ENCODE measurements around the gene BICC1.

Gene BICC1

DNA sequence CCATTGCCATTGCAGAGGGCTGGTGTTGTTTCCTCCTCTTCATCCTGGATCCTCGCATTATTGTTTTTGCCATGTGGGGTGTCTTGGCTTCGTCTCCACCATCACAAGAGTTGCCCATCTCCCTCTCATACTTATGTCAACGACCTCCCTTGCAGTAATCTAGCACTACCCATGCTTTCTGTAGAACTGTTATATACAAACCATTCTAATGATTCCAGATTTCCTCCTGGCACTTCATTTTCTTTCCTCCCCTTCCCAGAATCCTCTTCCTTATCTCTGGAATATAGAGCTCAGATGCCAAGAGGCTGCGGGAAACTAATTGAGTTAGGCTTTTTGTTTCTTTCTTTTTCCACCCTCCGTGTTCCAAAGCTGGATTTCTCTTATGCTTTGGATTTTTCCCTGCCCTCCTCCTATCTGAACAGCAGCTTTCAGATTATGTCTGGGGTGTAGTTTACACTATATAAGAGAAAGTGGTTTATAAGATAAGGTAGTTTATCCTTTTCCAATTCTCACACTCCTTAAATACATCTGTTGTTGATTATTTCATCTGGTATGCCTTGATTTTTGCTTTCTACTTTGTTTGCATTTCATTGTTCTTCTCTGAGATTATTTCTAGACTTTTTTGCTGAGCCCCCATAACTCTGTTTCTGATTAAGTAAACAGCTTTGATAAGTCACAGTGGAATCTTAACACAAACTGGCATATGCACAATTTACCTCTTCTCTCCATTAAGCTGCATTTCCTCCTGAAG lies 264.1 kb downstream of the BICC1 start:
- DNase-seq (ENCODE audit: low read depth, low spot score): no peak

GRCh38 chr10:58778966-58779365 lies 266.3 kb downstream of the BICC1 start:
- no peak for DNase-seq (ENCODE audit: low read depth, low spot score)

DNA sequence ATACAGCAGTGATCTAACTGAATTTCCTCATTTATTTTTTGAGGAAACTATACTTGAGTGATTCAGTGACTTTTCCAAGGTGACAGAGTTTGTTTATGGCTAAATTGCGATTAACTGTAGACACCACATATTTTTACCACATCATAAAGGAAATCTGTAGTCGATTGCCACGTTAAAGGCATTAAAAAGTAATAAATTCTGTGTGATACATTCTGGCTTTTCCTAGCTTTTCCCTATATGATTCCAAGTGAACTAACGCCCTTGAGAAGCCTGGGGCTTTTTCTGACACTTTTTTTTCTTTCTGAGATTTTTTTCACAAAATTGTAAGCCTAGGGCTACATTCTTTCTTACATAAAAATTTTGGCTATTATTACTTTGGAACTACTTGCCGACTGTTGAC lies 266.9 kb downstream of the BICC1 start:
- DNase-seq (ENCODE audit: low read depth, low spot score): no peak

DNA sequence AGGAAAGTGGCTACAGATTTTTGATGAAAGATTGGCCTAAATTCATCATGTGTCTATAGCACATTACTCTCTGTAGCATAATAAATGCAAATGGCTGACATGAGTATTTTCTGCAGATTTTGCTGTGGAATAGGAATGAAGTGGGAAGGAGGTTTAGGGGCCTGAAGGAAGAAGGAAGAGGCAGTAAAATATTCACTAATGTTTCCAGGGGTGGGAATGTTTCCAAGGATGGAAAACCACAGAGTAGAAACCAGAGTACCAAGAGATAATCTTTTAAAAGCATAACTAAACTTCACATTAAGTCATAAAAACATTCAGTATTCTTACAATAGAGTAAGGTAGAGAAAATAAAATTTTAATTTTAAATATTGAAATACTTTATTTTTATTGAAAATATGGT lies 267.8 kb downstream of the BICC1 start:
- no peak for DNase-seq (ENCODE audit: low read depth, low spot score)

DNA sequence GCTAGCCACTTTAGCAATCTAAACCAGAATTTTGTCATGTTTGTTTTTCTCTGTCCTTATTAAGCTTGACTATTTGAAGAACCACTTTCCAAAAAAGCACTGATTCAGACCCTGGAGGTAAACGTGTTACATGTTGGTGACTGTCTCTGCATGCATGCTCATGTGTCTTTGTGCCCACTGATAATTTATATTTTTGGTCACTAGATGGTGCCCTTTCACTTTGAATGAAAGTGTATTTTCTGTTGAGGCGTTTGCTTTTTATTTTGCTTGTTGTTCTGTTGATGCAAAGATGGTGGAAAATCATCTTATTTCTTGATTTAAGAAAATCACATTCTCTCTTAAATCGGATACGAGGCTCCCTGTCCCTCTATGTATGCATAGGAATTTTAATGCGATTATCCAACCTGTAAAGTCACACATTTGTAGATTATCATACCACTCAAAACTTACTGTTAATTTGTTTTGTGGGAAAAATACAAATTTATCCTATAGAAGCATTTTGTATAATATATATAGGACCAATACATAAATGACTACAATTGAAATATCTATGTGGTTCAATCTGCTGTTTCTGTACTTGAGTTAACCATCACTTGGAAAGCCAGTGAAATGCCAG lies 269.3 kb downstream of the BICC1 start:
- no peak for DNase-seq (ENCODE audit: low read depth, low spot score)

DNA sequence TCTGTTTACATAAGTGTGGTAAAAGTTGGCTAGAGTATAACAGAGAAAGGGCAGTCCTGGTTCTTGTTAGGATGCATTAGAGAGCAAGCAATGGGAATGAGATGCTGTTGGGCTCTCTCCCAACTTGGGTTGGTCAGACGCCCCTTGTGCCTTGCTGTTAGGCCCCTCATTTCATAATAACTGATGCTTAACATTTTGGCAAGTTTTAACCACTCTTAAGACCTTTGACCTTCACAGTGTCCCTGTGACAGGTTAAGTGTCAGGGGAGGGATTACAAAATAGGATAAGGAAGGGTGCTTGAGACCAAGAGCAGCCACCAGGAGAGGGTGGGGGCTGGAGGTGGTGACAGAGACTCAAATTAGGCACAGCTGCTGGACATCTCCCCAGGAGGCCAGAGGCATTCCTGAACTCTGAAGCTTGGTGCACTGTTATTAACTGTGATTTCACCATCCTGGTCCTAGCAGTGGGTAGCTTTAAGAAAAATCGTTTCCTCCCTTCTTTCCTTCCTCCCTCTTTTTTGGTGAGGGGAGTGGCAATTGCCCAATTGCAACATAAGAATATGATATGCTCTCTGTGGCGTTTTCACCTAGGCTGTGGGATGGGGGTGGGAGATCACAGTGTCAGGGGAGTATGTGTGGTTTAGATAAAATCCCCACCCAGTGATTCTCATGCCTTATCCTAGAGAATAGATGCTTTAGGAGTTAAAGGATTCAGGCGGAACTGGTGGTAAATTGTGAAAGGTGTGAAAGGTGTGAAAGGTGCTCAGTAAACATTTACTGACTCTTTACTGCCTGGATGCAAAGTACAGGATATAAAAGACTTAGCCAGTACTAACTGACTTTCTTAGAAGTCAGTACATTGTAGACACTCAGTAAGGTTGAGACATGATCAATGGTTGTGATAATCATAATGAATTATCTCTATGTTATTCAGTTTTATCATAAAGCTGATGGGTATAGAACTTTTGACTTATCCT lies 270.5 kb downstream of the BICC1 start:
- DNase-seq (ENCODE audit: low read depth, low spot score): no peak

DNA sequence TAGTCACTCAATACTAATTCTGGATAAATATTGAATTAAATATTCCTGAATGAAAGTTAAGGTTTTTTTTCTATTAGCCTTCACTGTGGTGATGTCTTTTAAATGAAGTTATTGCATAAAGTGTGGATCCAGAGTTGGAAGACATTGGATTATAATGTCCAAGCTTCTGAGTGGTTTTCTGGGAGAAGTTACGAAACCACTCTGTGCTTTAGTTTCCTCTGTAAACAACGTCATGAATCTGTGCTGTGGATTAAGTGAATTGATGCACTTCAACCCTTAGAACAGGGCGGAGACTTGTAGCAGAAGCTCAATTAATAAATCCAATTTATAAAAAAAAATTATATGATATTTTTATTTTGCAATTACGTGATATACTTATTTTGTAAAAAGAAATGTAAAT lies 271.7 kb downstream of the BICC1 start:
- DNase-seq (ENCODE audit: low read depth, low spot score): no peak

- DNase-seq (ENCODE audit: low read depth, low spot score): no peak
These were observed 272.7 kb downstream of the BICC1 start for GRCh38 chr10:58785354-58785753.

DNA sequence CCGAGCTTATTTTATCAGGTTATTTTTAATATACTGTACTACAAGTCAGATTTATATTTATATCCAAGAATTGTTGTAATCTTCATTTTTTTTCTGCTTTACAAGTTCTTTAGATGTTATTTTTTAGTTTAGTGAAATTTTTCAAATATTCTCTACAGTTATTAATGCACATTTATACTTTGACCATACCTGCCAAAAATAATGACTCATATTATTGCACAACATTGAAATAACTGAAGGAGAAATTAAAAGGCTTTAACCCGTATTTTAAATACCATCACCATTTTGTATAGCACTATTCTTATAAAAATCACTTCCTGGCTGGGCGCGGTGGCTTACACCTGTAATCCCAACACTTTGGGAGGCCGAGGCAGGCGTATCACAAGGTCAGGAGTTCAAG lies 278.5 kb downstream of the BICC1 start:
- DNase-seq (ENCODE audit: low read depth, low spot score): no peak

DNA sequence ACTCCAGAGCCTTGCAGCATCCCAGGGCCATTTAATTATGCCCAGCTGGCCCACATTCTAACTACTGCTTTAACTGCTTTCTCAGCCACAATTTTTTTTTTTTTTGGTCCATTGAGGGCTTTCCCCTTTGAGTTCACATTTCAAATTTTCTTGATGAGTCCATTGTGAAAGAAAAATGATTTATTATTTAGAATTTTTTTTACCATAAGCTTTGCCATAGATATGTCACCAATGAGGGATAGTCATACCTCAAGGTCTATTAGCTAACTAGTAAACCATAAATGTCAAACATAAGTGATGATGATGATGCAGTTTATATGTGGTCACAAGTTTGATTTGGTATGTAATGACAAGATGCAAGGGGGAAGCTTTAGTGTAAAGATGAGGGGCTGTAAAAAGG lies 282.9 kb downstream of the BICC1 start:
- DNase-seq (ENCODE audit: low read depth, low spot score): no peak

DNA sequence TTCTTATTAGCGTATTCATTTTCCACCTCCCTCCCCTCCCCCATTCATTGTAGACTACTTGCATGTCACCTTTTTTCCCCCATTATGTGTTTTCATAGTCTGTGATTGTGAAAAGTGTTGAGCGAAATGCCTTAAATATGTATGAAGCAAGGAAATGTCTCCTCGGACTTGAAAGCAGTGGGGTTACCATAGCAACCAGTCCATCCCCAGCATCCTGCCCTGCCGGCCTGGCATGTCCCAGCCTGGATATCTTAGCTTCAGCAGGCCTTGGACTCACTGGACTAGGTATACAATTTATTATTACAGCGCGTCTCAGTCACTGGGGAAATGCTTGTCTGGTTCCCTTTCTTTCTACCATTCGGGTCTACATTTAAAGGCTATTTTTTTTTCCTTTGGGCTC lies 283.6 kb downstream of the BICC1 start:
- no peak for DNase-seq (ENCODE audit: low read depth, low spot score)

DNA sequence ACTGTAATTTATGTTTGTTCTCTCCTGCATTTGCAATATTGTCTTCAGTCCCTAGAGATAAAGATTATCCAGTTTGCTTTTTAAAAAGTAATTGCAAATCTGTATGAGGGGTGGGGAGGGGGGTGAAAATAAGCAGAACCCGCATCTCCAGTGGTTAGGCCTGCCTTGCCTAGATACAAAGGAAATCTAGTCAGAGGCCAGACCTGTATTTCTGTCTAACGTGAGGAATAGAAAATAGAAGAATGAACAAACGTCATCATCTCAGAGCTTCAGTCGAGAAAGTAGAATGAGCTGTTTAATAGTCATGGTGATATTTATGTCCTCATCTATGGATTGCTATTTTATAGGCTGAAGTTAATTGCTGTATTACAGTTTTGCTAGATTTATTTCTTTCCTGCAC lies 284.2 kb downstream of the BICC1 start:
- DNase-seq (ENCODE audit: low read depth, low spot score): no peak

DNA sequence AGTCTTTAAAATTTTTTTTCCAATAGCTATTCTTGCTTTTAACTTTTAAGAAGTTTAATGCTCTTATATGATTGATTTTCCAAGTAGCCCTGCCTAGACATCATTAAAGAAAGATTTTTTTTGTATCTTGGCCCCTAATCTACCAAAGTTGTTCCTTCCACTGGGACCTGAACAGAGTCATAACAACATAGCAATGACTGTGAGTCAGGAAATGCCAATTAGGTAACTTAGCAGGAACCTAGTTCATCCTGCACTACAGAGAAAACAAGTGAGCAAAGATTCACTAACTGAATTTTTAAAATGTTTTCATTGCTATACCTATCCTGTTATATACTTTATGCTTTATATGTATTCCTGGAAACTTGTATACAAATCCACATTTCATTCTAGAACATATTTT lies 284.7 kb downstream of the BICC1 start:
- DNase-seq (ENCODE audit: low read depth, low spot score): no peak

DNA sequence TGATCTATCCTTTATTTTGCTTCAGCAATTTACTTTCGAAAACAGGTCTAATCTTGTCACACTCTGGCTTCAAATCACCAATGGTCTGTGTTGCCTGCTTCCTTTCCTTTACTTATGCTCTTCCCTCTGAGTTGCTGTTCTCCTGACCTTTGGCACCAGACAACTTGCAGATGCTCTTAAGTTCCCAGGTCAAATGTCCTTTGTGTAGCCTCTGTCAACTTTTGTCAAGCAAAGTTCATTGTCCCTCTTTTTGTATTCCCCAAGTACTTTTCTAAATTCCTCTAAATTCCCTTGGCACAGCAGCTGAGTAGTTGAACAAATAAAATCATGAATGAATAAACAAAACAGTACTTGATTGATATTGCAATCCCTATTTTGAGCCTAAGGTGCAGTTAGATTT lies 289.4 kb downstream of the BICC1 start:
- no peak for DNase-seq (ENCODE audit: low read depth, low spot score)

GRCh38 chr10:58806323-58806722 lies 293.7 kb downstream of the BICC1 start:
- no peak for DNase-seq (ENCODE audit: low read depth, low spot score)

- DNase-seq (ENCODE audit: low read depth, low spot score): no peak
These were observed 294.4 kb downstream of the BICC1 start for GRCh38 chr10:58806970-58807628.

- DNase-seq (ENCODE audit: low read depth, low spot score): no peak
These were observed 295.0 kb downstream of the BICC1 start for GRCh38 chr10:58807629-58808022.

DNA sequence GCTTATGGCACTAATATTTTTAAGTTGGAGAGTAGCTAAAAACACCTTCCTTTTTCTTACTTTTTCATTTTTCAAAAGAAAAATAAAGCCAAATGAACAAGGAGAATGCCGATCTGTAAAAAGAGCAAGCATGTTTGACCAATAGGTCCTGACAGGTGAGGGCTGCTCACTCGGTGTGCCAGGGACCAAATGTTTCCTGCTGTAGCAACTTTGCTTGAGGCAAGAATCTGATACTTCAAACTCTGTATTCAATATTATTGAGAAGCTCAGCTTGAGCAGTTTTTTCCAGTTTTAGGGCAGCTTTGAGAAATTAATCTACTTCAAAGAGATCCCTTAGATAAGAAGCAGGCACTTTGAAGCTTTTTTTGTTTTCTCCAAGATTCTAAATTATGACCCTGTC lies 298.1 kb downstream of the BICC1 start:
- no peak for DNase-seq (ENCODE audit: low read depth, low spot score)

DNA sequence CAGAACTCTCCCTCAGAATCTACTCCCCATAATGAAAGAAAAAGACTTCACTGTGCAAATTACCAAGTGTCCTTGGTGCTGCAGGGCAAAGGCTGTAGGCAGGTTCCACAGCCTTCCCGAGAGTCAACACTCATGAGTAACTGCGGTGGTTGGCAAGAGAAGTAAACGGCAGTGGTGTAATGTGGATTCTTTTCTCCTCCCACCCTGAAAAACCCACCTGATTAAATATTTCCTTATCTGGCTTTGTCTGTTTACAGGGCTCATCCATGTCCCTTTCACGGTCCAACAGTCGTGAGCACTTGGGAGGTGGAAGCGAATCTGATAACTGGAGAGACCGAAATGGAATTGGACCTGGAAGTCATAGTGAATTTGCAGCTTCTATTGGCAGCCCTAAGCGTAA lies 300.9 kb downstream of the BICC1 start:
- no peak for DNase-seq (ENCODE audit: low read depth, low spot score)

DNA sequence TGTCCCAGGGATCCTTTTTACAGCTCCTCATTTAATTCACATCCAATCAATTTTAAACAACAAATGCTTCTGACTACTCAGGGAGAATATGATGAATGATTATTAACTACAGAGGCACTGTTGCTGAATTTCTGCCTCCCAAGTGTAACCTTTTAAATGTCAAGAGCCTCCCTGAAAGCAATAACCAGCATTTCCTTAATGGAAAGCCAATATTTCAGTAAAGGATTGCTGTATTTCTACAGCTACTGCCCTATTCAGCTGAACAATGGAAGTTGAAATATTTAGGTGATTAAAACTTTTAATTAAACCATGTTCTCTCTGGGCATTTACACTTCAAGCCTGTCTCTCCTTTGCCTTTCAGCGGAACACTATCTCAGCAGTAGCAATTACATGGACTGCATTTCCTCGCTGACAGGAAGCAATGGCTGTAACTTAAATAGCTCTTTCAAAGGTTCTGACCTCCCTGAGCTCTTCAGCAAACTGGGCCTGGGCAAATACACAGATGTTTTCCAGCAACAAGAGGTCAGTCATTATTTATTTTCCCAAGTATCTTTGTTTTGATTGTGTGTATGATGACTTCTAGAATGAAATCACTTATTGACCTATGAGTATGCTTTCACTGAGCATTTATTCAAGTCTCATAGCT lies 304.7 kb downstream of the BICC1 start:
- DNase-seq (ENCODE audit: low read depth, low spot score): no peak

DNA sequence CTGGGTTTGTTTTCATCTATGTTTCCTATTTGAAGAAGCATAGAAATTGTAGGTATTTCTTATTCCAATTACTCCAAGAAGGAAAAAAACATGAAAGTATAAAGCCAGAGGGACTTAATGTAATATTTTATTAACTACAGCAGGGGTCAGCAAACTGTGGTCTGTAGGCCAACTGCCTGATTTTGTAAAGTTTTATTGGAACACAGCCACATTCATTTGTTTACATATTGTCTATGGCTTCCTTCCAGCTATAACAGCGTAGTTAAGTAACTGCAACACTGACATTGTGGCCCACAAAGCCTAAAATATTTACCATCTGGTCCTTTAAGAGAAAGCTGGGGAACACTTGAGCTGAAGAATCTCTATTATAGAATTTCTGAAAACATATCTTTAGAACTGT lies 306.2 kb downstream of the BICC1 start:
- peak; percentile 75 for DNase-seq (ENCODE audit: low read depth, low spot score)
